Activated CD4-positive, alpha-beta T cell treated with anti-CD3 and anti-CD28 coated beads, Interleukin-10, Interleukin-2, amounts not matched to agents 100 ng/mL and 50 ng/mL, durations not matched to agents 16 hours and 8 hours (primary cell): ENCODE measurements around the gene ZCRB1.
"Not testable (repeated sequence)": the region's sequence is repeated elsewhere in the genome, so short reads cannot be mapped to it uniquely, and the experiment has no call there.

Experiments used
- DNase-seq: peaks from one replicate; pipeline ENCODE4 v3.0.0-alpha.2; 2020

The ZCRB1 gene, protein sequence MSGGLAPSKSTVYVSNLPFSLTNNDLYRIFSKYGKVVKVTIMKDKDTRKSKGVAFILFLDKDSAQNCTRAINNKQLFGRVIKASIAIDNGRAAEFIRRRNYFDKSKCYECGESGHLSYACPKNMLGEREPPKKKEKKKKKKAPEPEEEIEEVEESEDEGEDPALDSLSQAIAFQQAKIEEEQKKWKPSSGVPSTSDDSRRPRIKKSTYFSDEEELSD

DNA sequence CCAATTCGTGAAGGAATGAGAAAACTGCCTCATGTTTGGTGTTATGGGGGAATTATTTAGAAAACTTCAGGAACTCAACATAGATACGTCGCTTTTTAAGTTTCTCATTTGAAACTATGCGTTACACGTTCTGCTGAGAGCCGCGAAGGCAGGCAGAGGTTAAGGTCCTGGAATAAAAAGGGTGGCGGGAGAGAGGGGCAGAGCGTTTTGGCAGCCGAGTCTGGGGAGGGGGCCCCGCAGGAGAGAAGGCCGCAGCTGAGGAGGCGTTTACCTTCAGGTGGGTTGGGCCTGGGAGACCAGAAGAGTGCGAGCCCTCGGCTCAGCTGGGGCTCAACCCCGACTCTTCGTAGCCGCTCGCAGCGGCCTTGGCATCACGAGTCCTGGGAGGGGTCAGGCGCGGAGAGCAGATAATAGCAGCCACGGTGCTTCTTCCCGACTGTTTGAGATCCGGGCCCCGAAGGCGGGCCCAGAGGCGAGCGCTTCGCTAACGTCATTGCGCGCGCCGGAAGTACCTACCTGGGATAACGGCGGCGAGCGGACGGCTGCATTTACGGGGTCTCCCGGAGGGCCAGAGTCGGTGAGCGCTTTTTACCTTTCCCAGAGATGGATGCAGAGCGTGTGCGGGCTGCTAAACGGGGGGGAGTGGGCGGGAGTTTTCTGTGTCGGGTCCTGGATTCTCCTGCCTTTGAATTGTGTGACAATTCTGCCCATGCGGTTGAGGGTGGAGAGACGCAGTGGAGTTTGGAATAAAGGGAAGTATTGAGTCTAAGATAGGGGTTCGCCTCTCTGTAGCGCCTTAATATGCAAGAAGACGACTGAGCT, at the start of gene ZCRB1, which contains the start of gene PPHLN1:
ZCRB1 (minus strand) TSS at position 442 of the 822 bp plus-strand sequence. CDS start 1,992 bp downstream, outside the sequence.
PPHLN1 (plus strand) TSS at position 515 of the 822 bp plus-strand sequence. CDS start 9,736 bp downstream, outside the sequence.
- DNase-seq: peak; percentile 87

DNA sequence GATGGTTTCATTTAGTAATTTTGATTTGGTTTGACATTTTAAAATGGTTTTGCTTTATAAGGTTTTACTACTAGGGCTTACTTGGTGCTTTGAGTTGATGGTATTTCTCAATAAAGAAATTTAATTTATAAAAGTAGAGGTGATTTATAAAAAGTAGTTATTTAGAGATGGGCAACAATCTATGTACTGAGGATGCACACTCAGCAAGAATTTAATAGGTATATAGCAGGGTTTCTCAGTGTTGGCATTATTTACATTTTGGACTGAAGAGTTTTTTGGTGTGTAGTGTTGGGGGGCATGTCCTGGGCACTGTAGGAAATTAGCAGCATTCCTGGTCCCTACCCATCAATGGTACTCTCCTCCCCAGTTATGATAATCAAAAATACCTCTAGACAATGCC, 47.8 kb upstream of the ZCRB1 start:
- DNase-seq: no peak

DNA sequence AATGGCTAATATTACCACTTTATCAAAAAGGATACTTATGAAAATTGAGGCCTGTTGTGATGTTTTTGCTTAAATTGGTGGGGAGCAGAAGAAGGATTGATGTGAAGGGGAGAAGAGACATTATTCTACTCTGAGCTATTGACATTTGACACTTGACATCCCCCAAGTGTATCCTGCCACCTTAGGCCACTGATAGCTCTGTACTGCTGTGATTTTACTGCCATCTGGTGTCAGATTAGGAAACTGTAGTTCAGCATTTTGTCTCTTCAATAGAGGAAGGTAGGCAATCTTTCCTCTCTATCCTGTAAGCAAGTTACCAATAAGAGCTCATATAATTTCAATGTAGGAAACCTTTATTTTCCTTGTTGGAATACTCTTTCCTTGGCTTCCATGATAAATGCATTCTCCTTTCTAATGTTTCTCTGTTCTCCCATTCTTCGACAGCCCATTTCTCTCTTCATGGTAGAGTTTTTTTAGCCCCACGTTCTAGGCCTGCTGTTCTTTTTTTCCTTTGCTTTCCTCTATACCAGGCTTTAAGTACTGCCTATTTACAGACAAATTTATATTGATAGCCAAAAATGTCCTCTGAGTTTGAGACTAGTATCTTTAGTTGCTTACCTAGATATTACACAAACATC, 46.4 kb upstream of the ZCRB1 start:
- peak; percentile 70 for DNase-seq

DNA sequence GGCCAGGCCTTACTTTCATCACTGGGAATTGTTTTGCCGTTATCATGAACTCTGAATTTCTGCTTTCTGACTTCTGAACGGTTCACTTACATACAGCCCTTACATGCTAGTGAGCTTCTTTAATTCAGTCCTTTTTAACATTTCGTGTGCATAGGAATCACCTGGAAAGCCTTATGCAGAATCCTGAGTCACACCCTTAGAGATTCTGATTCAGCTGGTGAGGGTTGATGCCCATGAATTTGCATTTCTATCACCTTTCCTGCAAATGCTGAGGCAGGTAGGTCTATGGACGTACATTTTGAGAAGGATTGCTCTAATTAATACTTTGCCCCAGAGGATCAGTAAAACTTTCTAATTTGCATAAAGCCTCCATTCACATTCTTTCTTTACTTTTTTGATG, 44.1 kb upstream of the ZCRB1 start:
- DNase-seq: no peak

DNA sequence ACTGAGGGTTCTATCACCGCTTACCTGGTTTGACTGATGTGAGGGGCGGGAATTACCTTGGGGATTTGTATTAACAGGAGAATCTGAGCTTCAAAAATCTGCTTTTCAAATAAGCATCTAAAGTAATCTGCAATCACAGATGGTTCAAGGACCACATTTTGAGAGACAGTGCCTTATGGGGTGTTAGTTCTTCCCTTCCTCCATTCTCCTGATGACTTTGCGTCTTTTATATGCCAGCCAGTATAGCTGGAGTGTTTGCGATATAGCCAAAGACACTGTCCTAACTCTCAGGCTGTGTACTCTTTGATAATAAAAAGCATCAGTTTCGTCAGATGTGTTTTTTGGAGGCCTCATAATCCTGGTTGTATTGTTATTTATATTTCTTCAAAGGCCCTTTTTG, 39.6 kb upstream of the ZCRB1 start:
- no peak for DNase-seq

DNA sequence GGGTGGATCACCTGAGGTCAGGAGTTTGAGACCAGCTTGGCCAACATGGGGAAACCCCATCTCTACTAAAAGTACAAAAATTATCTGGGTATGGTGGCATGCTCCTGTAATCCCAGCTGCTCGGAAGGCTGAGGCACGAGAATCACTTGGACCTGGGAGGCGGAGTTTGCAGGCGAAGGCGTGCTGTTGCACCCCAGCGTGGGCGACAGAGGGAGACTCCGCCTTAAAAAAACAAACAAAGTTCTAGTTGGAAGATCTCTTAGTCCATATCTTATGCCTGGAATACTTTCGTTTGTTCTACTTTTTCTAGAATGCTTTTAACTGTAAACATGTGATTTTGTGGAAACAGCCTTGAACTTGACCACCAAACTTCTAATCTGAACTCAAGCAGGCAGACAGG, 38.8 kb upstream of the ZCRB1 start:
- DNase-seq: no peak

DNA sequence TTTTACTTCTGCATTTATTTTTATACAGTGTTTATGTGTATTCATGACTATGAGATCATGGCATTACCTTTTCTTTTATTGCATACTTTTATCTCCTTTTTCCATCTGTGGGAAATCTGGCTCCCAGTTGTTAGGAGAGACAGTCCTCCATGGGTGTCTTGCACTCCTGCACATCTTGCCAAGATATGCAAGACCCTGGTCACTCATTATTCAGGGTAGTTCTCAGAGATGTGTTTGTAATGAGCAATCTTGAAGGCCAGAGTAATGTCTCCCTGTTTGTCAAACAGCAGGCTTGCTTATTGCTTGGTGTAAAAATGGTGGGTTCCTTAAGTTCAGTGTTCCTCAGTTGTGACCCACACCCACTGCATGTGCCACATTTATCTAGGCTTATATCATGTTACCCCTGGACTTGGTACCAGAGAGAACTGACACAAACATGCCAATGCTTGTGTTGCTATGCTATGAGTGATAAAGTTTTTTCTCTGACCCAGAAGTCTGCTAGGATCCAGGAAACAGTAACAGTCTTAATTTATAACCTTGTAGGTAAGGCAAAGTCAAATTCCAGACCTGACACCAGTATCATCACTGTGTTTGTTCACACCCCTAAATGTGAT, 36.9 kb upstream of the ZCRB1 start:
- DNase-seq: no peak

DNA sequence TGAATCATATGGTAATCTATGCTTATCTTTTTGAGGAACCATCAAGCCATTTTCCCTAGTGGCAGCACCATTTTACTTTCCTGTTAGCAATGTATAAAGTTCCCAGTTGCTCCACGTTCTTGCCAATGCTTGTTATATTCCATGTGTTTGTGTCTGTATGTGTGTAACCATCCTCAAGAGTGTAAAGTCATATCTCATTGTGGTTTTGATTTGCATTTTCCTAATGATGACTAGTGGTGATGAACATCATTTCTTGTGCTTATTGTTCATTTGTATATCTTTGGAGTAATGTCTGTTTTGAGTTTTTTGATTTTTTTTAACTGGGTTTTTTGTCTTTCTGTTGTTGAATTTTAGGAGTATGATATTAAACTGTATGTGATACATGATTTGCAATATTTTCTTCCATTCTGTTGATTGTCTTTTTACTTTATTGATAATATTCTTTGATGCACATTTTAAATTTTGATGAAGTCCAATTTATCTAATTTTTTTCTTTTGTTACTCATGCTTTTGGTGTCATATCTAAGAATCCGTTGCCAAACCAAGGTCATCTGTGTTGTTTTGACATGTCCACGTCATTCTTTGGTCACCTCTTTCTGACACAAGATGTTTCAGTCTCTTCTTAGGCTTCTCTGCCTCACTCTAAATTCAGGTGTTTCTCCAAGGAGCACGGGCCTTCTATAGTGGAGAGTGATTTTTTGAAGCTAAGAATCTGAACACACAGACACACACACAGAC, 36.2 kb upstream of the ZCRB1 start:
- peak; percentile 18 for DNase-seq

DNA sequence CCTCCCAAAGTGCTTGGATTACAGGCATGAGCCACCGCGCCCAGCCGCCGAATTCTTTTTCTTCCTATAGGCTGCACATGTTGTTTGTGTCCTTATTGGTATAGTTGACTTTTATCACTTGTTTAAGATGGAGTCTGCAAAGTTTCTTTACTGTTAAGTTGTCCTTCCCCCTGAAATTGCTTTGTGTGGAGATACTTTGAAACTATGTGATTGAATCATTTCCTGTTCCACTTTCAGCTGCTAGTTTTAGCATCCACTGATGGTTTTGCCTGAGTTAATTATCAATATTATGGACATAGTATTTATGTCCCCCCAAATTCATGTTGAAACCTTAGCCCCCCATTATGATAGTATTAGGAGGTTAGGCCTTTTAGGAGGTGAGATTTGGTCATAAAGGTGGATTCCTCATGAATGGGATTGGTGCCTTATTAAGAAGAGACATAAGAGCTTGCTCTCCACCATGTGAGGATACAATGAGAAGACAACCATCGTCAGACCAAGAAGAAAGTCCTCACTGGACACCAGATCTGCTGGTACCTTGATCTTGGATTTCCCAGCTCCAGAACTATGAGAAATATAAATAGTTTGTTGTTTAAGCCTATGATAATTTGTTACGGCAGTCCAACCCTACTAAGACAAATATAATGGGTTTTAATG, 35.0 kb upstream of the ZCRB1 start:
- DNase-seq: peak; percentile 54

DNA sequence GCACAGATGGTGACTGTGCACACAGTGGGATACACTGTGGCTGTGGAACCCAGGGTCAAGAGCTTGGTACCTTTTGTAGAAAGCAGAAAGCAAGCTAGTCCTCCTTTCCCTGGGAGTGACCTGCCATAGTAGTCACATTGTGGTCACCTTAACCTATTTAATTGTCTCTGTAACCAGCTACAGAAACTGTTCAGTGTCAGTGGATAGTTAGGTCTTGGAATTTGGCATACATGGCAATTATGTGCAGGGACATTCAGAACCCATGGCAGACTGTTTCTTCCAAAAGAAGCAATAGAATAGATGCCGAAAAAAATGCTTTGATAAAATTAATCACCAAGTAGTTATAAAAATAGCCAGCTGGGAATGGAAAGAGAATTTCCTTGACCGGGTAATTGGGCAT, 30.4 kb upstream of the ZCRB1 start:
- DNase-seq: no peak

DNA sequence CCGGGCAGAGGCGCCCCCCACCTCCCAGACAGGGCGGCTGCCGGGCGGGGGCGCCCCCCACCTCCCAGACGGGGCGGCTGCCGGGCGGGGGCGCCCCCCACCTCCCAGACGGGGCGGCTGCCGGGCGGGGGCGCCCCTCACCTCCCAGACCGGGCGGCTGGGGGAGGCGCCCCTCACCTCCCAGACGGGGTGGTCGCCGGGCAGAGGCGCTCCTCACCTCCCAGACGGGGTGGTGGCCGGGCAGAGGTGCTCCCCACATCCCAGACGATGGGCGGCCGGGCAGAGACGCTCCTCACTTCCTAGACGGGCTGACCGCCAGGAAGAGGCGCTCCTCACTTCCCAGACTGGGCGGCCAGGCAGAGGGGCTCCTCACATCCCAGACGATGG, 24.1 kb upstream of the ZCRB1 start:
- not testable (repeated sequence) for DNase-seq

DNA sequence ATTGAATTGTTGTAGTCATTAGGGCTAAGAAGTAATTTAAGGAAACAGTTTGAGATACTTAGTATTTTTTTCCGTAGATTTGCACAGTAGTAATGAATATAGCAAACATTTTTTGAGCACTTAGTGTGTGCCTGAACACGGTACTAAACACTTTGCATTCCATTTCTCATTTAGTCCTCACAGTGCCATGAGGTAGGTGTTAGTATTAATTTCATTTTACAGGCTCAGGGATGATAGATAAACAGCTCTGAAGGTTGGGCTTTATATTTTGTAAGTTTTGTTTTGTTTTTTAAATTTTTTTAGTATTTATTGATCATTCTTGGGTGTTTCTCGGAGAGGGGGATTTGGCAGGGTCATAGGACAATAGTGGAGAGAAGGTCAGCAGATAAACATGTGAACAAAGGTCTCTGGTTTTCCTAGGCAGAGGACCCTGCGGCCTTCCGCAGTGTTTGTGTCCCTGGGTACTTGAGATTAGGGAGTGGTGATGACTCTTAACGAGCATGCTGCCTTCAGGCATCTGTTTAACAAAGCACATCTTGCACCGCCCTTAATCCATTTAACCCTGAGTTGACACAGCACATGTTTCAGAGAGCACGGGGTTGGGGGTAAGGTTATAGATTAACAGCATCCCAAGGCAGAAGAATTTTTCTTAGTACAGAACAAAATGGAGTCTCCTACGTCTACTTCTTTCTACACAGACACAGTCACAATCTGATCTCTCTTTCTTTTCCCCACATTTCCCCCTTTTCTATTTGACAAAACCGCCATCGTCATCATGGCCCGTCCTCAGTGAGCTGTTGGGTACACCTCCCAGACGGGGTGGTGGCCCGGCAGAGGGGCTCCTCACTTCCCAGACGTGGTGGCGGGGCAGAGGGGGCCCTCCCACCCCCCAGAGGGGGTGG, 23.5 kb upstream of the ZCRB1 start:
- DNase-seq: not testable (repeated sequence)

DNA sequence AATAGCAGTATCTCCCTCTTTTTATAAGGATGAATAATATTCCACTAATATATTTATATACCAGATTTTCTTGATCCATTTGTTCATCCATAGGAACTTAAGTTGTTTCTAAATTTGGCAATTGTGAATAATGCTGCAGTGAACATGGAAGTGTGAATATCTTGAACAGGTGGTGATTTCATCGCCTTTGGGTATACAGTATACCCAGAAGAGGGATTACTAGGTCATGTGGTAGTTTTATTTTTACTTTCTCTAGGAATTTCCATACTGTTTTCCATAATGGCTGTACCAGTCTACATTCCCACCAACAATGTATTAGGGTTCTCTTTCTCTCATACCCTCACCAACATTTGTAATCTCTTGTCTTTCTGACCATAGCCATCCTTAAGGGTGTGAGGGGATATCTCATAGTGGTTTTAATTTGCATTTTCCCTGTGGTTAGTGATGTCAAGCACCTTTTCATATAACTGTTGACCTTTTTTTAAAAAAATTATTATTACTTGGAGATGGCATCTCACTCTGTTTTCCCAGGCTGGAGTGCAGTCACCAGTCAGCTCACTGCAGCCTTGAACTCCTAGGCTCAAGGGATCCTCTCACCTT, 20.6 kb upstream of the ZCRB1 start:
- DNase-seq: no peak

DNA sequence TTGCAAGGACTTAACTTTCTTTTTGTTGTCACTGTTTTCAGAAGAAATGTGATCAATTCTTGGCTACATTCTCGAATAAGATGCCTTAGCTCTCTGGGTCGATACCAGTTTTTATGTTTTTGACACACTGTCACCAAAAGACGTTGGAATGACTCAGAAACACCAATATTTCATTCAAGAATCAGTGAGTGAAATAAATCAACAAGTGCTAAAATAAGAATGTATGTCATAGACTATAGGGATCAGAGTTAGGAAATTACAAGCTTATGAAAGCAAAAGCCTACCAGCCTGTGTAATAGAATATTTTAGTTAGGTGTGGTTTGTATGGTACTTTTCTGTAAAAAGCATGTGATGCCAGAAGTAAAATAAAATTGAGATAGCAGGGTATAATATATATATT, 17.8 kb upstream of the ZCRB1 start:
- peak; percentile 24 for DNase-seq

DNA sequence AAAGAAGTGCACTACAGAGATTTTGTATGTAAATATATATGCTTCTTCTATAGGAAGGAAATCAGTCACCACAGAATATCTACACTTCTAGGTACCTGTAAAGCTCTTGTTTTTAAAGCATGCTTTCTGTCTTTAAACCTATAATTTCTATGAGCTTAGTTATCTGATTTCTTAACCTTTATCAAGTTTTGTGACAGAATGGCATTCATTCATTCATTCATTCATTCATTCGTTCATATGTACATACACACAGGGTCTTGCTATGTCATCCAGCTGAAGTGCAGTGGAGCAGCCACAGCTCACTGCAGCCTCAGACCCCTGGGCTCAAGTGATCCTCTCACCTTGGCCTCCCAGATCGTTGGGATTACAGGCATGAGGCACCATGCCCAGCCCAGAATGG, 16.1 kb upstream of the ZCRB1 start:
- no peak for DNase-seq

DNA sequence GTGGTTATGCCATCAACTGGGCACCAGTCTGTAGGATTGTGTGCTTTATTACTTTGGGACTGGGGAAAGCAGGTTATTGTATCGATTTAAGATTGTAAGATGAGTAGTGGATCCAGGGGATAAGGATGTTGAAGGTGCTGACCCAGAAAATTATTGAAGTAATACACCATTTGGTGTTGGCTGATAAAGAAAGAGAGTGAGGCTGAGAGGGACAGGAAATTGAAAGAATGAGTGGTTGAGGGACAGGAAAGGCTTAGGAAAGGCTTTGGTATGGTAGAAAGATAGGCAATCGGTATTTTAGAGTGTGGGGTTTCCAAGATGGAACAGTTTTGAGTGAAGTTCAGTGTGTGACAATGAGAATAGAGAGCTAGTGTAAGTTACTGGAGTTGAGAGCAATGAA, 12.4 kb upstream of the ZCRB1 start:
- no peak for DNase-seq

DNA sequence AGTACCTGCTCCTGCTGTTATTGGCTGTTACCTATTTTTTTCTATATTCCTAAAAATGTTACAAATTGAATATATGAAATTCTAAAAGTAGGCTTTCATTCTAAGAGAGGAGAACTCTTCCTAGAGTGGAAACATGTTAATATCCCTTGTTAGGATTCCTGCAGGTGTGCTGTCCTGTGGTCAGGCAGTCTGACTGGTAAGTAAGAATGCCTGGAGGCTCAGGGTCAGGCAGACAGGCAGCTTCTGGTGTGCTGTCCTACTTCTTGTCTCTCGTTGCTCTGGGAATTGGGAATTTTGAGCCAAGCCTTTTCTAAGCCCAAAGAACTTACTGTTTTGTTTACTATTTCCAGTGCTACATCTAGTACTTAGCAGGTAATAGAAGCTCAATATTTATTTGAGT, 10.4 kb upstream of the ZCRB1 start:
- no peak for DNase-seq

DNA sequence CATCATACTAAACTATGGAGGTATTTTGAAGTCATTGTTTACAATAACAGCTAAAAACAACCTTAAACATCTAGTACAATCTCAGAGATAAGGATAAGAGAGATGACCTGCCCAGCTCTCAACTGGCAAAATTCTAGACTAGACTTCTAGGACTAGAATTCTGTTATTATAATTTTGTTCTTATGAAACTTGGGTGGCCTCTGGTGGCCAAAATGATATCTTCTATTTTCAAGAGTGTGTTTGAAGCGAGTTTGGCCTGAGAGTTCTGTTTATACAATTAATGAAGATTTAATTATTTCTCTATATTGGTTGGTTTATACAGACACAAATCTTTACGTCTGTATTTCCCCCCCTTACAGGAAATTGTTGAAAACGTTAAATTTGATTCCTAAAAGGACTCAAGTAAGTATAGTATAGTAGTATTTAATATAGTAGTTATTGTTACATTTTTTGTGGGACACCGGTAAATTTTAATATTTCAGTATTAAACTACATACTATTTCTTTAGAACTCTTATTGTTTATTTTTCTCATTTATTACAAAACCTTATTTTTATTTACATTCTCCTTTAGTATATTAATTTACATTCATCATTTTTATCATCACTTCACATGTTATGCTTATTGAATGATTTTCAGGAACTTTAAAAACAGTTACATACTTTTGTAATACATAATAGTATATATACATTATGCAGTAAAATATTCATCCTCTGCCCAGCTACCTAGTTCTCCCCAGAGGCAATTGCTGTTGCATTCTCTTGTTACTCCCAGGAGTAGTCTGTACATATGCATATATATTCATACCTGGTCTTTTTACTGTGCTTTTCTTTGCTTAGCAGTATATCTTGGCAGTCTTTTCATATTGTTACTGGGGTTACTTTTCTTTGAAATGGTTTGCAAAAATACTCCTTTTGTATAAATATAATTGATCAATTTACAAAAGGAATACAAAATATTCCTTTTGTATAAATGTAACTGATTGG, 6.7 kb upstream of the ZCRB1 start:
- peak; percentile 41 for DNase-seq

DNA sequence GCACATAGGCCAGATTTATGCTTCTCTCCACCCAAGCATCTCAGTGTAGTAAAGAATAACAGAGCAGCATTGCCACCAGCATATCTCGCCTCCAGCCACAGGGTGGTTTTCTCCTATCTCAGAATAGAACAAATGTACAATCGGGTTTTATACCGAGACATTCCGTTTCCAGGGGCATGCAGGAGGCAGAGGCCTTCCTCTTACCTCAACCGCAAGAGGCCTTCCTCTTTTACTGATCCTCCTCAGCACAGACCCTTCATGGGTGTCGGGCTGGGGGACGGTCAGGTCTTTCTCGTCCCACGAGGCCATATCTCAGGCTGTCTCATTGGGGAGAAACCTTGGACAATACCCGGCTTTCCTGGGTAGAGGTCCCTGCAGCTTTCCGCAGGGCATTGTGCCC, 4.2 kb upstream of the ZCRB1 start:
- not testable (repeated sequence) for DNase-seq
